ENCODE measurements around the gene KCNA10. TPM values are rescaled to one million over a fixed set of nuclear protein-coding genes. Genes with fewer than 3 reads are reported as not detected.

The KCNA10 gene
- total RNA-seq, 1 experiment from 2014 or later = not detected

GRCh38 chr1:110554871-110555801, 36.2 kb upstream of the KCNA10 start (continued):
- TF ChIP-seq PREB (CRISPR knock-in tag; IDR thresholded peaks at IDR 0.05; ENCODE audit: borderline replicate concordance) (no peak), CBFB (CRISPR knock-in tag; IDR thresholded peaks at IDR 0.05; ENCODE audit: low read depth) (no peak), PRRX2 (CRISPR knock-in tag; IDR thresholded peaks at IDR 0.05) (no peak), CTCF (IDR thresholded peaks at IDR 0.05) (peak; percentile 59), ZNF396 (CRISPR knock-in tag; IDR thresholded peaks at IDR 0.05; ENCODE audit: borderline replicate concordance) (no peak), CDX4 (CRISPR knock-in tag; IDR thresholded peaks at IDR 0.05; ENCODE audit: borderline replicate concordance) (no peak), TEAD4 (CRISPR knock-in tag; IDR thresholded peaks at IDR 0.05) (no peak)

GRCh38 chr1:110551278-110551809, 32.4 kb upstream of the KCNA10 start:
- Mint-ChIP-seq H3K27me3 (ENCODE audit: low read depth) (peaks cover 42% of the 10 kb centered on the region), H3K4me3 (no peak overlapping the region), H3K9me3 (no peaks in the 10 kb centered on the region), H3K4me1 (peaks cover 3% of the 10 kb centered on the region), H3K36me3 (no peaks in the 10 kb centered on the region), H3K27ac (no peak overlapping the region)
- CTCF ChIA-PET = no interaction called here
- ATAC-seq = no peak
- TF ChIP-seq TEAD1 (CRISPR knock-in tag; IDR thresholded peaks at IDR 0.05) = no peak
- TF ChIP-seq ATF6 (CRISPR knock-in tag; IDR thresholded peaks at IDR 0.05) = no peak
- no peak for TF ChIP-seq ERG (CRISPR knock-in tag; IDR thresholded peaks at IDR 0.05)
- TF ChIP-seq STAT6 (CRISPR knock-in tag; conservative IDR thresholded peaks at IDR 0.05; ENCODE audit: low read depth) = no peak
- TF ChIP-seq ATF1 (CRISPR knock-in tag; IDR thresholded peaks at IDR 0.05) = no peak
- TF ChIP-seq CREB1 (CRISPR knock-in tag; IDR thresholded peaks at IDR 0.05) = no peak
- no peak for TF ChIP-seq ATF2 (CRISPR knock-in tag; IDR thresholded peaks at IDR 0.05; ENCODE audit: borderline replicate concordance, low read depth)
- TF ChIP-seq ZBTB43 (CRISPR knock-in tag; IDR thresholded peaks at IDR 0.05) = no peak
- TF ChIP-seq FOXJ3 (CRISPR knock-in tag; IDR thresholded peaks at IDR 0.05; ENCODE audit: borderline replicate concordance) = no peak
- POLR2A ChIA-PET = no interaction called here
- DNase-seq (ENCODE audit: low spot score) = no peak

Data from WTC11 (cell line).